Right cardiac atrium (tissue), 5 donors: ENCODE measurements around the gene DDX1. TPM values are rescaled to one million over a fixed set of nuclear protein-coding genes. Genes with fewer than 3 reads are reported as not detected.
A peak's percentile ranks its signal among the peaks of the same experiment; 100 is the strongest.

Experiments
- ATAC-seq, 2 donors: fragments of 200-7000 bp; cut with Tn5 transposase; one replicate each; pipeline versions ENCODE4 v1.8.0 to v1.9.1; 2020; ENCODE audit warnings: moderate library complexity in 2 of 2, mild to moderate bottlenecking in 1 of 2
- DNase-seq, 3 donors: peaks; one replicate each; pipeline ENCODE4 v3.0.0-alpha.2; 2020
- H3K27ac ChIP-seq: one replicate; pipeline ENCODE4 v1.5.1; 2013; ENCODE audit warnings: mild to moderate bottlenecking, low read length, control low read depth, moderate library complexity
- H3K27me3 ChIP-seq: one replicate; pipeline ENCODE4 v1.6.1; 2013; ENCODE audit not compliant: control insufficient read depth, insufficient read depth
- H3K4me1 ChIP-seq: one replicate; pipeline ENCODE4 v1.6.1; 2013; ENCODE audit warnings: low read length; ENCODE audit not compliant: control insufficient read depth, insufficient read depth
- H3K4me3 ChIP-seq: one replicate; pipeline ENCODE4 v1.5.1; 2013; ENCODE audit warnings: low read length, control low read depth
- H3K9me3 ChIP-seq: one replicate; pipeline ENCODE4 v1.6.1; 2013; ENCODE audit warnings: low read length; ENCODE audit not compliant: control insufficient read depth
- WGBS: extraction: QIAGEN DNeasy Blood & Tissue Kit; methylation state at CpG from one replicate; pipeline ENCODE4 v1.1.7; 2013; 5-methylcytosine and 5-hydroxymethylcytosine counted together
- intact Hi-C, 4 donors: fragments of 100-400 bp; cut with DNase I; formaldehyde crosslinking; loops; one replicate each; pipeline versions ENCODE4 v1.11.0 to v1.14.0; 2022 to 2023
- polyA plus RNA-seq: library from polyadenylated mRNA; stranded (reverse); fragments of 200-250 nt; gene quantifications from one replicate; pipeline ENCODE4 v1.2.3, GENCODE V29; 2013
- total RNA-seq, 4 donors: library from RNA; stranded (reverse); fragmentation: NEBNext Ultra II Directional; extraction: Animal tissue kit (Norgen Biotek cat#: 25700); gene quantifications; one replicate each; pipeline ENCODE4 v1.2.1, GENCODE V29; 2021
- donor health status: healthy with polysubstance abuse.
- donor health status: DM: no; HTN: yes; CAD: no.
- donor health status: DM: no; HTN: no; CAD: no.
- donor health status: DM: no; HTN: yes; CAD: no; lungs with severe emphysema.
- donor health status: DM: yes; HTN: yes; CAD: no.

DDX1 gene
- total and polyA plus RNA-seq, 5 donors: 109 to 136 (median 116) TPM

DNA sequence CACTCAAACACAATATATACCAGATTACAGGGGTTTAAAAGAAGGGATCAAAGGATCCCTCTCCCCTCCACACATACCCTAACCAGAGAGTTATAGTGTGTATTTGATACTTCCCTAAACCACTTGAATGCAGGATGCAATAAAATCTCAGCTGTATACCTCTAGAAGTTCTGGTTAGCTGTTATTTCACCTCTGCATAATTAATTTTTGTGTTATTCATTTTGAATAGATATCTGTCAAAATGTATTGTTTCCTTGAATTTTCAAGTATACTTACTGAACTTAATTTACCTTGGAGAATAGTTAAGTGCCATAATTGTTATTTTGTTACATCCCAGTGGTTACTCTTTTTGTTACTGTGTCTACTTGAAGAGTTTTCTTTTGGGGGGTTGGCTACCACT, 34.5 kb downstream of the DDX1 start:
- Histone ChIP-seq H3K4me3 (no peak overlapping the region), H3K9me3 (no peaks in the 10 kb centered on the region), H3K4me1 (no peaks in the 10 kb centered on the region), H3K27ac (no peak overlapping the region), H3K27me3 (no peaks in the 10 kb centered on the region)
- intact Hi-C loops: no loop called here
- no peak for DNase-seq
- ATAC-seq: no peak

DNA sequence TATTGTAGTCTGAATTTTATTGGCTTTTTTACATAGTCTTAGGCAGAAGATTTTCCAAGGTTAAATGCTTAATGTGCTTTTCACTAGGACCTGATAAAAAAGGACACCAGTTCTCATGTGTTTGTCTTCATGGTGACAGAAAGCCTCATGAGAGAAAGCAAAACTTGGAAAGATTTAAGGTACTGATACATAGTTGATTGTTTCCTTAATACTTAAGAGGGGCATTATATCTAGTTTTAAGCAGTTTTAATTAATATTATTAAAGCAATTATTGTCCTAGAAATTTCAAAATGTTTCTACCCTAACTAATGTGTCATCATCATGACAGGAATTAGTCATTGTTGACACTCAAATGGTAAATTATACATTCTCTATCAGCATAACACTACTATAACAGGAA, 35.3 kb downstream of the DDX1 start:
- Histone ChIP-seq H3K9me3 (no peaks in the 10 kb centered on the region), H3K4me1 (no peaks in the 10 kb centered on the region), H3K4me3 (no peak overlapping the region), H3K27me3 (no peaks in the 10 kb centered on the region), H3K27ac (no peak overlapping the region)
- DNase-seq (no peak), ATAC-seq (no peak)
- intact Hi-C loops: no loop called here

DNA sequence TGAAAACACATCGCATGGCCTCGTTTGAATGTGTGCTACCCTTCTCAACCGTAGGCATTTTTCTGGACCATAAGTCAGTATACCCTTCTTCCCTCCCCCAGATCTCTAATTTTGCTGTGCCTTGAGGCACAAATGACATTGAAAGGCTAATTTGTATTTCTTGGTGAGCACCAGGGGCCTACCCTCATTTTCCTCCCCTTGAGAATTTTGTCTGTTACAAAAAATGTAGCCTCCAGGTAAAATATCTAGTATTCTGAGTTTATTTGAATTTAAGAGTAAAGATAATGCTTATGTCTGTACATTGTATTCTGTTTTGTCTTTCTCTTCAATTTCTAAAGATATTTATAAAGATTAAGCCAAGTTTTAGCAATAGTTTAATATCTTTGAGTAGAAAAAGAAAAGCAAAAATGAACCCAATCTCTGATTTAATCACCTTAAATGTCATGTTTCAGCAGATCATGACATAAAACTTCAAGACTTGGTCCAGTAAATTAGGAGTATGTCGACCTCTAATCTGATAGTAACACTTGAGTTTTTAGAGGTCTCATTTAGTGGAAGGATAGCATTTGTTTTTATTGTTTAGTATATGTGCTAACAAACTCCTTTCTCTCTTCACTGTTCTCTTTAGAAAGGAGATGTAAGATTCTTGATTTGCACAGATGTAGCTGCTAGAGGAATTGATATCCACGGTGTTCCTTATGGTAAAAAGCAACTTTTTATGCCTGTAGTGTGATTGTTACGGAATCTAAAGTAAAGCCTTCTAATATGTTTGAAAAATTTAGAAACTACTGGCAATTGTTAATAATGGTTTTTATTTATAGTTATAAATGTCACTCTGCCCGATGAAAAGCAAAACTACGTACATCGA, 36.4 kb downstream of the DDX1 start:
- WGBS: 84% methylated on average over 9 of the region's 9 CpGs
- Histone ChIP-seq H3K4me1 (no peaks in the 10 kb centered on the region), H3K27ac (no peak overlapping the region), H3K4me3 (no peak overlapping the region), H3K9me3 (no peaks in the 10 kb centered on the region), H3K27me3 (no peaks in the 10 kb centered on the region)
- intact Hi-C loops: no loop called here
- ATAC-seq (no peak), DNase-seq (no peak)

DNA sequence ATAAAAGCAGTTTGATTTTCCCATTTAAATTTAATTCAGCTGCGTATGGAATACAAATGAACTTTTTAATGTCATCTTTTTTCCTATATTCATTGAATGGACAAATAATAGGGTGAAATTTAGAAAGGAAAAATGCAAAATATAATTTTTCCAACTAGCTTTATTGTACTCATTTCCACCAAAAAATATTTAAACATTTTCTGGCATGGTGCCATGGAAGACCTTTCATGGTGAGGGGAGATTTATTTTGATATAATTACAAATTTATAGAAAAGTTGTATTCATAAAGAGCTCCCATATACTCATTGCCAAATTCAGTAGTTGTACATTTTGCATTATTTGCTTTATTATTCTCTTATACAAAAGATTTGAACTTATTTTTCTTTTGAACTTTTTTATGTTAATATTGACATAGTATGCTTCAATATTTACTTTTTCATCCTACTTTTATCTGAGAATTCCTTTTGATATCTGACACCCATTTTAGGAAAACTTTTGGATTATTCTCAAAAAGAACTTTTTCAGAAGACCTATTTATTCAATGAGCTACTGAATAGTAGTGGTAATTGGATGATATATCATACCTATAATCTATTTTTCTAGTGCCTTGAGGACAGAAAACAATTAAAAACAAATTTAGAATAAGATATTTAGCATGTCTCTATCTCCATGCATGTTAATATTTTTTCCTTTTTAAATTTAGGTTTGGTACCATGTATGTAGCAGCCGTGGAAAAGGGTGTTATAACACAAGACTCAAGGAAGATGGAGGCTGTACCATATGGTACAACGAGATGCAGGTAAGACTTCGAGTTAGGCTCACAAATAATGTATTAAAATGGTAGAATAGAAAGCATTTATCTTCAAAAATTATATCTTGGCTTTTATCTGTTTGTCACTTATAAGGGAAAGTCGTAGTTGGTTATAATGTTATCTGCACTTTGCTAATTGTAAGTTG, 37.5 kb downstream of the DDX1 start:
- DNase-seq (no peak), ATAC-seq (no peak)
- Histone ChIP-seq H3K27me3 (no peaks in the 10 kb centered on the region), H3K27ac (no peak overlapping the region), H3K4me1 (no peaks in the 10 kb centered on the region), H3K9me3 (no peaks in the 10 kb centered on the region), H3K4me3 (no peak overlapping the region)
- intact Hi-C loops: no loop called here
- 97% methylated on average over 5 of the region's 5 CpGs for WGBS

DNA sequence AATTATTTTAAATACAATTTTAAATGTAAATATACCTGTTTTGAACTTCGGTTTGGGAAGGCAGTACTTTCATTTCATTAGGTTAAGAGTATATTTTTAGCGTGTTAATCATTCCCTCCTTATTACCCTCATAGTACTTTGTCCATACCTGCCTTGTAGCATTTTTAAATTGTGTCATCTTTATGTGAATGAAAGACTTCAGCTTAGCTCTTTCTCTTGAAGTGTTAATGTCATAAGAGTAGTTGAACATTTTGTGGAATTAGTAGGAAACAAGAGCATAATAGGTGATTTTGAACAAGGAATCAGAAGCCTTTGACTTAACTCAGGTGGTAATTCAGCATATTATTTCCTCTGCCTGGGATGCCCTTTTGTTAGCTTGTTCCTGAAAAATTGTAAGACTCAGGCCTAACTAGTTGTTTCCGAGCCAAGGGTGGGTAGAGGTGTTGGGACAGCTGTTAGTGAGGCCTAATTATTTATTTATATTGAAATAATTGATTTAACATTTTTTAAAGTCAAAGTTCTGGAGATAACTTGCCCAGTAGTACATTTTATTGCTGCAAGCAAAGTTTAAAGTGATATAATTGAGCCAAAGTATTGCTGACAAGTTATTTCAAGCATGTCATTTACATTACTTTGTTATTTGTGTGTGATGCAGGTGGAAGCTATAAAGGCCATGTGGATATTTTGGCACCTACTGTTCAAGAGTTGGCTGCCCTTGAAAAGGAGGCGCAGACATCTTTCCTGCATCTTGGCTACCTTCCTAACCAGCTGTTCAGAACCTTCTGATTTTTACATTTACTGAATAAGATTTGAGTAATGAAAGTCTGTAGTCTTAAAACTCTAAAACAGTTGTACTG, 38.7 kb downstream of the DDX1 start:
- WGBS: 80% methylated on average over 4 of the region's 4 CpGs
- H3K27ac ChIP-seq: no peak overlapping the region
- no peaks in the 10 kb centered on the region for H3K27me3 ChIP-seq
- intact Hi-C loops: loop anchor here (5.0 to 10.0 kb wide), 4 partner anchors 304 to 982 kb away; no protein-coding TSS in a partner anchor
- H3K9me3 ChIP-seq: no peaks in the 10 kb centered on the region
- no peaks in the 10 kb centered on the region for H3K4me1 ChIP-seq
- H3K4me3 ChIP-seq: no peak overlapping the region
- DNase-seq (no peak), ATAC-seq (no peak)

DNA sequence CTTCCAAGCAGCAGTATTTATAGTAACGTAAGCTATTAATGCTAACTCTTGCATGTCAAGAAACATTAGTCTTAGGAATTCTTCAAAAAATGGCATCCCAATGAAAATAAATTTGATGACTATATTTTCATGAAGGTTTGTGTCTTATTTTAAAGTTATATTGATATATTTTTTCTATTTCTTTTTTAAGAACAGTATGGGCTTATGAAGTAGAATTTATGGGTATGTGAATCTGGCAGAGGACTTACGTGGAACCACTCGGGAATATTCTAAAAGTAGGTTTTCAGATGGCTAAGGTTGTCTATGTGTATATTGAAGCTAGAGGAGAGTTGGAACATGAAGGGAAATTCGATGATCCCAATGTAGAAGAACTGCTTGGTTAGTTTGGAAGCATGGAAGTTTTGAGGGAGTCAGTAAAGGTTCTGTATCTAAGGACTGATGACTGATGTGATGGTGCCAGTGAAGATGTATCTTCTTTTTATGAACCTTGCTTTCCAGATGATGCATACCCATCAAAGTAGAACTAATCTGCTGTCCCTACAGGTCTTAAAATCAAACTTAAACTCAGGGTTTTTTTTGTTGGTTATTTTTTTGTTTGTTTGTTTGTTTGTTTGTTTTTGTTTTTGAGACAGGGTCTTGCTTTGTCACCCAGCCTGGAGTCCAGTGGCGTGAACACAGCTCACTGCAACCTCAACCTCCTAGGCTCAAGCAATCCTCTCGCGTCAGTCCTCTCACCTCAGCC, 39.5 kb downstream of the DDX1 start:
- DNase-seq: peak in 1 of 3 donors; percentile 16
- no peaks in the 10 kb centered on the region for H3K9me3 ChIP-seq
- H3K4me3 ChIP-seq: no peak overlapping the region
- intact Hi-C loops: loop anchor here (5.0 to 10.0 kb wide), 4 partner anchors 304 to 981 kb away; no protein-coding TSS in a partner anchor
- H3K4me1 ChIP-seq: no peaks in the 10 kb centered on the region
- ATAC-seq: no peak
- WGBS: 85% methylated on average over 7 of the region's 7 CpGs
- H3K27me3 ChIP-seq: no peaks in the 10 kb centered on the region
- H3K27ac ChIP-seq: no peak overlapping the region

DNA sequence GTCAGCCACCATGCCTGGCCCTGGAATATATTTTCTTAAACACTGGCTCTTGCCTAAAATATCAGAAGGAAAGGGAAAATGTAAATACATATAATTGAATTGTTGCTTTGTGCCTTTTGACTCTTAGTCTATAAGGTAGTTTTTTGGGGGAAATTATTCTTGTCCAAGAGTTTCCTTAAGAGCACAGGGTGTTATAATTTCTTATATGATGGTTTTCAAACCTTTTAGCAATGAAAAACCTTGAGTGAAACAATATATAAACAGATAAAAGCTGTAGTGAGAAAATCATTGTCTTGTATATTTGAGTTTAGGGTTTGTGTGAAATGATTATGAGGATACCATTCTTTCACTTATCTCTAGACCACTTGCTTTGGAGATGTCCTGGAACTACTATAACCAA, 40.2 kb downstream of the DDX1 start:
- no peak overlapping the region for H3K4me3 ChIP-seq
- no peaks in the 10 kb centered on the region for H3K9me3 ChIP-seq
- intact Hi-C loops: loop anchor here (5.0 to 10.0 kb wide), 4 partner anchors 303 to 980 kb away; no protein-coding TSS in a partner anchor
- H3K4me1 ChIP-seq: no peaks in the 10 kb centered on the region
- no peak for ATAC-seq
- no peak overlapping the region for H3K27ac ChIP-seq
- H3K27me3 ChIP-seq: no peaks in the 10 kb centered on the region
- DNase-seq: no peak

DNA sequence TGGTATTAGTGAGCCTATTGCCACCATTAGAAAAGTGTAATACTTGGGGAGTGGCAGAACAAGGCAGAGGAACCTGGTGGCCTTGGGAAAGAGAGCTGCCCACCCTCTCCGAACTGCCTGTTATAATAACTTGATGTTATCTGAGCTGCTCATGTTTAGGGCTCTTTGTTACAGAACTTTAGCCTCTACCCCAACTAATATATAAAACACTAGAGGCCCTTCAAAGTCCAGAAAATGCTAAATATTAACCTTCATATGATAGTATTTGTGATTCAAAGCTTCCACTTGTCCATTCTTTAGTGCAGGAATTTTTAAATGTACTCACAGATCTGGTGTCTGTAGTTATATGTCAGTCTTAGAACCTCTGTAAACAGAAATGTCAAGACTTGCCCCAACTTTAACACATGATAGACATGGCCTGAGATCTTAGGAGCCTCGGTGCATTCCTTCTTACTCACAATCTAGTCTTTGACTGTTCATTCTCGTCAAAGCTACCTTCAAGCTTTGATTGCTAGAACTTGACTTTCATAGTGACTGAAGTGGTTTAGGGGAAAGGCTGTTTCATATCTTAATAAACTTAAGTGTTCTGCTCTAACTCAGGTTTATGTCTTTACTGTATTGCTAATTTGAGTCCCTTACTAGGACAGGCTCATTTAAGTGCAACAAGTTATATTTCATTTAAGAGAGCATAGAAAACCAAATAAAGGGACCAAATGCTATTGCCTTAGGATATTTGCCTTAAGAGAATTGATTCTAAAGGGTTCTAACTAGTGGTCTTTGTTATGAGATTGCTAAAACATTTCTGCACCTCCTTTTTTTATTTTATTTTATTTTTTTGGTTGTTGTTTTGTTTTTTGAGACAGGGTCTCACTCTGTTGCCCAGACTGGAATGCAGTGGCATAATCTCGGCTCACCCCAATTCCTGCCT, 41.6 kb downstream of the DDX1 start:
- DNase-seq (no peak), ATAC-seq (no peak)
- intact Hi-C loops: loop anchor here (5.0 to 10.0 kb wide), 4 partner anchors 301 to 979 kb away; no protein-coding TSS in a partner anchor
- H3K9me3 ChIP-seq: no peaks in the 10 kb centered on the region
- no peaks in the 10 kb centered on the region for H3K27me3 ChIP-seq
- H3K4me1 ChIP-seq: no peaks in the 10 kb centered on the region
- H3K27ac ChIP-seq: no peak overlapping the region
- H3K4me3 ChIP-seq: no peak overlapping the region
- WGBS: 81% methylated on average over 4 of the region's 4 CpGs

DNA sequence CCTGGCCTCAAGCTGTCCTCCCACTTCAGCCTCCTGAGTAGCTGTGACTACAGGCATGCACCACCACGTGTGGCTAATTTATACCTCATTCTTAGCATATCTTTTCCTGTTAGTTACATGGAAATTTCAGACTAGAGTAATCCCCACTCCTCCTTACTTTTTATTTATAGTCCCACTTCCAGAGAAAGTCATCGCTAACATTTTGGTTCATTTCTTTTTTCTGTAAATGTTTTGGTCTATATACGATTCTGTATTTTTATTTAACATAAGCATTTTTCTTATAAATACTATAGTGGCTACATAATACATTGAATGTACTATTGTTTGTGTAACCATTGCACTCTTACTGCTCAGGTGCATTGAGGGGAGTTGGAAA, 42.3 kb downstream of the DDX1 start:
- no peaks in the 10 kb centered on the region for H3K4me1 ChIP-seq
- H3K4me3 ChIP-seq: no peak overlapping the region
- intact Hi-C loops: loop anchor here (5.0 to 10.0 kb wide), 4 partner anchors 301 to 978 kb away; no protein-coding TSS in a partner anchor
- ATAC-seq (no peak), DNase-seq (no peak)
- WGBS: 76% methylated on average over 3 of the region's 3 CpGs
- no peaks in the 10 kb centered on the region for H3K27me3 ChIP-seq
- no peak overlapping the region for H3K27ac ChIP-seq
- H3K9me3 ChIP-seq: no peaks in the 10 kb centered on the region
